Endothelial cell of umbilical vein (primary cell): ENCODE results near the gene PACS1. TPM values are rescaled to one million over a fixed set of nuclear protein-coding genes. Genes with fewer than 3 reads are reported as not detected.

Source experiments
- BruUV-seq: library from RNA; stranded (reverse); fragments of 400-500 nt; replicated peaks from 2 replicates; lab custom pipeline; 2021; lab: Mats Ljungman, UMichigan
- CTCF ChIA-PET: fragments of 300-600, 350-600 bp; sonication (Branson Sonifier 250); formaldehyde crosslinking; loops from one replicate; lab custom pipeline; 2021; ENCODE audit warnings: antibody characterized with exemption, inconsistent platforms; lab: Charles Lee
- POLR2A ChIA-PET: fragments of 300-600, 350-600 bp; sonication (Branson Sonifier 250); formaldehyde crosslinking; loops from one replicate; lab custom pipeline; 2021; ENCODE audit warnings: antibody characterized with exemption, inconsistent platforms; lab: Charles Lee
- DNase-seq: peaks from one replicate; pipeline ENCODE4 v3.0.0-alpha.2; 2011; ENCODE audit warnings: low read depth, low spot score
- FAIRE-seq: peaks from 2 replicates; lab custom pipeline; 2011; peaks lifted over from hg19 to GRCh38; lab: Jason Lieb, UNC
- H2AFZ ChIP-seq: 2 replicates; pipeline ENCODE4 v1.6.0; 2012; ENCODE audit warnings: low read depth, low read length, control low read depth, inconsistent platforms
- H3K27ac ChIP-seq: 2 replicates; pipeline ENCODE4 v1.5.1; 2011; ENCODE audit warnings: low read depth, mild to moderate bottlenecking, control low read depth, low read length, moderate library complexity; ENCODE audit not compliant: insufficient read depth
- H3K27me3 ChIP-seq, 2 experiments: 2 replicates each; pipeline versions ENCODE4 v1.6.0 to v1.6.1; 2011; ENCODE audit warnings: low read length in 2 of 2, mixed read lengths in 1 of 2; ENCODE audit not compliant: control insufficient read depth in 2 of 2, insufficient read depth in 2 of 2
- H3K36me3 ChIP-seq, 2 experiments: 2 replicates in 1 of 2; 3 replicates in 1 of 2; pipeline ENCODE4 v1.5.1; 2011; ENCODE audit warnings: low read length in 2 of 2, mild to moderate bottlenecking in 1 of 2, moderate library complexity in 1 of 2; ENCODE audit not compliant: control insufficient read depth in 2 of 2, insufficient read depth in 2 of 2; ENCODE audit errors: extremely low read depth in 1 of 2
- H3K4me1 ChIP-seq: 3 replicates; pipeline ENCODE4 v1.5.1; 2011; ENCODE audit warnings: mild to moderate bottlenecking, low read length; ENCODE audit not compliant: control insufficient read depth, insufficient read depth; ENCODE audit errors: extremely low read depth
- H3K4me2 ChIP-seq: 2 replicates; pipeline ENCODE4 v1.6.1; 2011; ENCODE audit warnings: low read length, control low read depth, mixed read lengths; ENCODE audit not compliant: insufficient read depth
- H3K4me3 ChIP-seq, 3 experiments: fragments of 200-600 bp in 1 of 3; sonication (generic), shearing (Covaris generic) in 1 of 3; replicated peaks in 1 of 3; 2 replicates each; pipeline ENCODE4 v1.5.1; 2011 to 2016; ENCODE audit warnings: control low read depth in 3 of 3, low read length in 3 of 3, mild to moderate bottlenecking in 2 of 3, inconsistent platforms in 1 of 3, low read depth in 1 of 3, moderate library complexity in 1 of 3; ENCODE audit not compliant: insufficient read depth in 1 of 3
- H3K79me2 ChIP-seq: 2 replicates; pipeline ENCODE4 v1.6.0; 2012; ENCODE audit warnings: low read length, inconsistent platforms; ENCODE audit not compliant: control insufficient read depth, insufficient read depth
- H3K9ac ChIP-seq: replicated peaks from 2 replicates; pipeline ENCODE3; 2011; ENCODE audit warnings: low read length, control low read depth; ENCODE audit not compliant: insufficient read depth; ENCODE audit errors: extremely low read depth
- H3K9me1 ChIP-seq: replicated peaks from 3 replicates; pipeline ENCODE4 v1.6.0; 2011; ENCODE audit warnings: mild to moderate bottlenecking, low read length; ENCODE audit not compliant: control insufficient read depth, insufficient read depth; ENCODE audit errors: extremely low read depth
- H3K9me3 ChIP-seq: replicated peaks from 2 replicates; pipeline ENCODE4 v1.5.1; 2012; ENCODE audit warnings: low read length, inconsistent platforms; ENCODE audit not compliant: control insufficient read depth, insufficient read depth
- H4K20me1 ChIP-seq: replicated peaks from 2 replicates; pipeline ENCODE3; 2011; ENCODE audit warnings: mild to moderate bottlenecking, low read length; ENCODE audit not compliant: control insufficient read depth, insufficient read depth; ENCODE audit errors: extremely low read depth
- CTCF ChIP-seq, 2 donors: IDR thresholded peaks; 1 replicate in 1 of 2; 2 replicates in 1 of 2; pipeline ENCODE4 v1.5.1; 2011; ENCODE audit warnings: low read length in 2 of 2, mild to moderate bottlenecking in 2 of 2, moderate library complexity in 2 of 2, control low read depth in 1 of 2, inconsistent platforms in 1 of 2, low read depth in 1 of 2; ENCODE audit not compliant: insufficient read depth in 1 of 2; ENCODE audit errors: extremely low read depth in 1 of 2
- EZH2 ChIP-seq: IDR thresholded peaks from 2 replicates; pipeline ENCODE4 v1.6.1; 2012; ENCODE audit warnings: borderline replicate concordance, low read depth, mild to moderate bottlenecking, moderate library complexity, low read length, inconsistent platforms; ENCODE audit not compliant: severe bottlenecking
- FOS ChIP-seq: IDR thresholded peaks from 2 replicates; pipeline ENCODE4 v1.6.1; 2011; ENCODE audit warnings: mild to moderate bottlenecking, low read length, moderate library complexity, borderline replicate concordance; ENCODE audit not compliant: insufficient read depth
- GATA2 ChIP-seq: IDR thresholded peaks from 2 replicates; pipeline ENCODE4 v1.7.0; 2011; ENCODE audit warnings: low read depth, mild to moderate bottlenecking, moderate library complexity, mixed read lengths, low read length; ENCODE audit not compliant: insufficient read length, insufficient read depth
- JUN ChIP-seq: IDR thresholded peaks from 2 replicates; pipeline ENCODE4 v1.6.1; 2011; ENCODE audit warnings: borderline replicate concordance, low read depth; ENCODE audit not compliant: insufficient read length, insufficient read depth
- MAX ChIP-seq: IDR thresholded peaks from 2 replicates; pipeline ENCODE4 v1.6.1; 2011; ENCODE audit not compliant: insufficient read depth, insufficient read length
- MYC ChIP-seq: IDR thresholded peaks from one replicate; pipeline ENCODE4 v1.6.1; 2011; ENCODE audit warnings: mild to moderate bottlenecking, low read depth, low read length
- POLR2A ChIP-seq: IDR thresholded peaks from 2 replicates; pipeline ENCODE4 v1.6.1; 2012; ENCODE audit warnings: low read depth, mild to moderate bottlenecking, control low read depth, low read length
- POLR2AphosphoS5 ChIP-seq: IDR thresholded peaks from 2 replicates; pipeline ENCODE4 v1.6.1; 2012; ENCODE audit warnings: low read depth, mild to moderate bottlenecking, control low read depth, low read length, moderate library complexity; ENCODE audit not compliant: insufficient read depth
- dilution Hi-C: fragments of 300-500 bp; cut with MboI; formaldehyde crosslinking; loops from one replicate; pipeline ENCODE4 v1.15.0; 2019; ENCODE audit warnings: low sequenced_read_pairs; ENCODE audit not compliant: extremely low pct_ligation_motif_present
- intact Hi-C: fragments of 100-400 bp; cut with micrococcal nuclease; formaldehyde crosslinking; loops from one replicate; pipeline ENCODE4 v1.10.0; 2022
- polyA plus RNA-seq, 4 experiments: library from polyadenylated mRNA; depleted of rRNA in 3 of 4; stranded (reverse) in 3 of 4; unstranded in 1 of 4; fragments of >200 nt; gene quantifications; 2 replicates each; pipeline versions ENCODE4 v1.2.1 to v1.2.3, GENCODE V29; 2011 to 2012; ENCODE audit warnings: missing spikeins in 1 of 4
- total RNA-seq: library from RNA; stranded (reverse); gene quantifications from 2 replicates; pipeline ENCODE4 v1.2.3, GENCODE V29; 2021

PACS1 gene
- total and polyA plus RNA-seq, 2 donors (not counting 3 experiments of a cell fraction or from before 2014, with no cell fraction given): 26.4 to 64.4 TPM

DNA sequence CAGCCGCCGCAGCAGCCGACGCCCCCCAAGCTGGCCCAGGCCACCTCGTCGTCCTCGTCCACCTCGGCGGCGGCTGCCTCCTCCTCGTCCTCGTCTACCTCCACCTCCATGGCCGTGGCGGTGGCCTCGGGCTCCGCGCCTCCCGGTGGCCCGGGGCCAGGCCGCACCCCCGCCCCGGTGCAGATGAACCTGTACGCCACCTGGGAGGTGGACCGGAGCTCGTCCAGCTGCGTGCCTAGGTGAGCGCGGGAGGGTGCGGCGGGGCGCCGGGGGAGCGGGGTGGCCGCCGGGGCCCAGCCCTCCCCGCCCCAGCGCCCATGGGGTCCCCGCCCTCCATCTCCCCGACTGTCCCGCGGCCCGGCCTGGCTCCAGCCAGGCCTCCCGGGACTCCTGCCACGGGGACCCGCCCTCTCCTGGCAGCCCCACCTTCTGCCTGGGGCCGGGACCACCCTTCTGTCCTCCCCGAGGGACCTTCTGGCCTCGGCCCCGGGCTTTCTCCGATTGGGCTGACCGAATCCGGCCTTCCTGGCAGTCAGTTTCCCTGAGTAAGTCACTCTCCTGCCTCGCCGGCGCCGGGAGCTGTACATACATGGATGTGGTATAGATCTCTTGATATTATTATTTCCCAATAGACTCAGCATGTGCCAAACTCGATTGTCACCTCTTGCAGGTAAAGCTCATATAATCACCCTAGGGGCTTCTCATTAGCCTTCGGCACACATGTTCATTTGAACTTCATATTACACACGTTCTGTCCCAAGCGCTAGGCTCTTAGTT is 720 bp downstream of the PACS1 start:
- H3K9me3 ChIP-seq: no peaks in the 10 kb centered on the region
- peak; percentile 52 for DNase-seq
- H3K4me3 ChIP-seq: peak overlapping the region; percentile 70 to 91 (median 86)
- BruUV-seq: no TSS peak
- FAIRE-seq: peak; percentile 66
- H3K79me2 ChIP-seq: peaks cover 29% of the 10 kb centered on the region
- H3K9me1 ChIP-seq: no peaks in the 10 kb centered on the region
- H3K9ac ChIP-seq: peak overlapping the region; percentile 59
- H3K36me3 ChIP-seq: peaks cover 20 to 24% of the 10 kb centered on the region in 2 experiments
- peaks cover 21% of the 10 kb centered on the region for H3K4me1 ChIP-seq
- dilution Hi-C loops (no loop called here), intact Hi-C loops (loop anchor here (5.0 kb wide), 1 partner anchor 42 kb away; no protein-coding TSS in a partner anchor)
- peak overlapping the region; percentile 36 for H3K27ac ChIP-seq
- H3K27me3 ChIP-seq: no peaks in the 10 kb centered on the region
- peaks cover 2% of the 10 kb centered on the region for H4K20me1 ChIP-seq
- peak overlapping the region; percentile 34 for H2AFZ ChIP-seq
- H3K4me2 ChIP-seq: peak overlapping the region; percentile 97
- TF ChIP-seq GATA2: no peak
- no peak for TF ChIP-seq MYC
- TF ChIP-seq JUN: no peak
- TF ChIP-seq EZH2: no peak
- no peak for TF ChIP-seq POLR2AphosphoS5
- TF ChIP-seq MAX: no peak
- TF ChIP-seq POLR2A: no peak
- no peak for TF ChIP-seq CTCF (IDR thresholded peaks at IDR 0.05; ENCODE audit: extremely low read depth in 1 of 2, insufficient read depth in 1 of 2, low read depth in 1 of 2, low read length in 2 of 2)
- TF ChIP-seq FOS: no peak
- ChIA-PET CTCF (interaction anchor here (0.5 to 5.6 kb wide), 7 partner anchors 11 to 152 kb away, joined by 3 to 85 read pairs (median 5); no protein-coding TSS in a partner anchor), POLR2A (no interaction called here)
